Measurements from ENCODE around the gene ATP4B. TPM values are rescaled to one million over a fixed set of nuclear protein-coding genes. Genes with fewer than 3 reads are reported as not detected.
"Not testable (repeated sequence)": the region's sequence is repeated elsewhere in the genome, so short reads cannot be mapped to it uniquely, and the experiment has no call there.

ATP4B gene
- polyA plus RNA-seq, 4 donors = 0.54 TPM; not detected in 3

GRCh38 chr13:113621986-113622550, 35.9 kb downstream of the ATP4B start:
- 94 to 96% (median 96%) methylated on average over 19 to 20 of the region's 20 CpGs for WGBS, 3 donors
- not testable (repeated sequence) for FAIRE-seq; H3K27ac ChIP-seq (ENCODE audit: low read depth in 1 of 3, low read length in 2 of 3); H3K9me3 ChIP-seq (ENCODE audit: control insufficient read depth in 2 of 2, insufficient read depth in 1 of 2, low read depth in 1 of 2, low read length in 1 of 2); H3K4me1 ChIP-seq (ENCODE audit: control insufficient read depth in 3 of 3, insufficient read depth in 2 of 3, low read depth in 1 of 3, low read length in 2 of 3); DNase-seq; H3K27me3 ChIP-seq (ENCODE audit: control insufficient read depth in 3 of 3, insufficient read depth in 3 of 3, low read length in 3 of 3); H3K4me3 ChIP-seq (ENCODE audit: low read depth in 1 of 3, low read length in 3 of 3)
- peaks cover 0 to 58% (median 3%) of the 10 kb centered on the region in 3 donors for H3K36me3 ChIP-seq (ENCODE audit: control insufficient read depth in 3 of 3, insufficient read depth in 2 of 3, low read depth in 1 of 3, low read length in 3 of 3)

GRCh38 chr13:113621498-113621897, 36.5 kb downstream of the ATP4B start:
- DNase-seq; H3K4me3 ChIP-seq (ENCODE audit: low read depth in 1 of 3, low read length in 3 of 3); H3K27ac ChIP-seq (ENCODE audit: low read depth in 1 of 3, low read length in 2 of 3); H3K27me3 ChIP-seq (ENCODE audit: control insufficient read depth in 3 of 3, insufficient read depth in 3 of 3, low read length in 3 of 3); H3K9me3 ChIP-seq (ENCODE audit: control insufficient read depth in 2 of 2, insufficient read depth in 1 of 2, low read depth in 1 of 2, low read length in 1 of 2); H3K4me1 ChIP-seq (ENCODE audit: control insufficient read depth in 3 of 3, insufficient read depth in 2 of 3, low read depth in 1 of 3, low read length in 2 of 3); FAIRE-seq: not testable (repeated sequence)
- peaks cover 0 to 59% (median 3%) of the 10 kb centered on the region in 3 donors for H3K36me3 ChIP-seq (ENCODE audit: control insufficient read depth in 3 of 3, insufficient read depth in 2 of 3, low read depth in 1 of 3, low read length in 3 of 3)
- WGBS, 3 donors = 90 to 91% (median 91%) methylated on average over 13 of the region's 13 CpGs

- Histone ChIP-seq H3K36me3 (ENCODE audit: control insufficient read depth in 3 of 3, insufficient read depth in 2 of 3, low read depth in 1 of 3, low read length in 3 of 3) (peaks cover 0 to 56% (median 3%) of the 10 kb centered on the region in 3 donors), H3K4me1 (ENCODE audit: control insufficient read depth in 3 of 3, insufficient read depth in 2 of 3, low read depth in 1 of 3, low read length in 2 of 3) (no peaks in the 10 kb centered on the region), H3K9me3 (ENCODE audit: control insufficient read depth in 2 of 2, insufficient read depth in 1 of 2, low read depth in 1 of 2, low read length in 1 of 2) (no peaks in the 10 kb centered on the region), H3K27me3 (ENCODE audit: control insufficient read depth in 3 of 3, insufficient read depth in 3 of 3, low read length in 3 of 3) (no peaks in the 10 kb centered on the region), H3K27ac (ENCODE audit: low read depth in 1 of 3, low read length in 2 of 3) (no peak overlapping the region), H3K4me3 (ENCODE audit: low read depth in 1 of 3, low read length in 3 of 3) (no peak overlapping the region)
- DNase-seq (no peak), FAIRE-seq (no peak)
- 97 to 99% (median 97%) methylated on average over 15 of the region's 15 CpGs for WGBS, 3 donors
Measured at GRCh38 chr13:113621046-113621445, 37.0 kb downstream of the ATP4B start.

- no peak for FAIRE-seq
- 79 to 88% (median 83%) methylated on average over 14 to 15 of the region's 15 CpGs for WGBS, 3 donors
- no peak for DNase-seq
- Histone ChIP-seq H3K4me3 (ENCODE audit: low read depth in 1 of 3, low read length in 3 of 3) (no peak overlapping the region), H3K36me3 (ENCODE audit: control insufficient read depth in 3 of 3, insufficient read depth in 2 of 3, low read depth in 1 of 3, low read length in 3 of 3) (peaks cover 0 to 58% (median 3%) of the 10 kb centered on the region in 3 donors), H3K4me1 (ENCODE audit: control insufficient read depth in 3 of 3, insufficient read depth in 2 of 3, low read depth in 1 of 3, low read length in 2 of 3) (no peaks in the 10 kb centered on the region), H3K9me3 (ENCODE audit: control insufficient read depth in 2 of 2, insufficient read depth in 1 of 2, low read depth in 1 of 2, low read length in 1 of 2) (no peaks in the 10 kb centered on the region), H3K27ac (ENCODE audit: low read depth in 1 of 3, low read length in 2 of 3) (no peak overlapping the region), H3K27me3 (ENCODE audit: control insufficient read depth in 3 of 3, insufficient read depth in 3 of 3, low read length in 3 of 3) (no peaks in the 10 kb centered on the region)
Measured at GRCh38 chr13:113620036-113620796, 37.8 kb downstream of the ATP4B start.

- no peaks in the 10 kb centered on the region for H3K9me3 ChIP-seq (ENCODE audit: control insufficient read depth in 2 of 2, insufficient read depth in 1 of 2, low read depth in 1 of 2, low read length in 1 of 2)
- 91 to 94% (median 92%) methylated on average over 7 of the region's 7 CpGs for WGBS, 3 donors
- H3K27ac ChIP-seq (ENCODE audit: low read depth in 1 of 3, low read length in 2 of 3) = no peak overlapping the region
- DNase-seq (no peak), FAIRE-seq (no peak)
- no peaks in the 10 kb centered on the region for H3K27me3 ChIP-seq (ENCODE audit: control insufficient read depth in 3 of 3, insufficient read depth in 3 of 3, low read length in 3 of 3)
- peaks cover 0 to 61% (median 2%) of the 10 kb centered on the region in 3 donors for H3K36me3 ChIP-seq (ENCODE audit: control insufficient read depth in 3 of 3, insufficient read depth in 2 of 3, low read depth in 1 of 3, low read length in 3 of 3)
- H3K4me3 ChIP-seq (ENCODE audit: low read depth in 1 of 3, low read length in 3 of 3) = no peak overlapping the region
- H3K4me1 ChIP-seq (ENCODE audit: control insufficient read depth in 3 of 3, insufficient read depth in 2 of 3, low read depth in 1 of 3, low read length in 2 of 3) = no peaks in the 10 kb centered on the region
Measured at GRCh38 chr13:113618455-113618854, 39.5 kb downstream of the ATP4B start.

- WGBS, 3 donors = 84 to 89% (median 85%) methylated on average over 5 of the region's 5 CpGs
- Histone ChIP-seq H3K27me3 (ENCODE audit: control insufficient read depth in 3 of 3, insufficient read depth in 3 of 3, low read length in 3 of 3) (no peaks in the 10 kb centered on the region), H3K4me1 (ENCODE audit: control insufficient read depth in 3 of 3, insufficient read depth in 2 of 3, low read depth in 1 of 3, low read length in 2 of 3) (no peaks in the 10 kb centered on the region), H3K27ac (ENCODE audit: low read depth in 1 of 3, low read length in 2 of 3) (no peak overlapping the region), H3K4me3 (ENCODE audit: low read depth in 1 of 3, low read length in 3 of 3) (no peak overlapping the region), H3K9me3 (ENCODE audit: control insufficient read depth in 2 of 2, insufficient read depth in 1 of 2, low read depth in 1 of 2, low read length in 1 of 2) (no peaks in the 10 kb centered on the region), H3K36me3 (ENCODE audit: control insufficient read depth in 3 of 3, insufficient read depth in 2 of 3, low read depth in 1 of 3, low read length in 3 of 3) (peaks cover 0 to 59% (median 0%) of the 10 kb centered on the region in 3 donors)
- DNase-seq (peak in 1 of 2 donors; percentile 36), FAIRE-seq (no peak)
Measured at GRCh38 chr13:113617961-113618360, 40.0 kb downstream of the ATP4B start.

- peak in 1 of 2 donors; percentile 22 for DNase-seq
- 84 to 86% (median 85%) methylated on average over 18 of the region's 18 CpGs for WGBS, 3 donors
- no peak for FAIRE-seq
Measured at GRCh38 chr13:113616991-113617749, 40.8 kb downstream of the ATP4B start.

GRCh38 chr13:113616281-113616906, 41.6 kb downstream of the ATP4B start:
- FAIRE-seq = no peak

More at GRCh38 chr13:113616991-113617749, 40.8 kb downstream of the ATP4B start:
- Histone ChIP-seq H3K9me3 (ENCODE audit: control insufficient read depth in 2 of 2, insufficient read depth in 1 of 2, low read depth in 1 of 2, low read length in 1 of 2) (no peaks in the 10 kb centered on the region), H3K4me1 (ENCODE audit: control insufficient read depth in 3 of 3, insufficient read depth in 2 of 3, low read depth in 1 of 3, low read length in 2 of 3) (no peaks in the 10 kb centered on the region), H3K4me3 (ENCODE audit: low read depth in 1 of 3, low read length in 3 of 3) (no peak overlapping the region), H3K36me3 (ENCODE audit: control insufficient read depth in 3 of 3, insufficient read depth in 2 of 3, low read depth in 1 of 3, low read length in 3 of 3) (peaks cover 0 to 57% (median 0%) of the 10 kb centered on the region in 3 donors), H3K27ac (ENCODE audit: low read depth in 1 of 3, low read length in 2 of 3) (no peak overlapping the region), H3K27me3 (ENCODE audit: control insufficient read depth in 3 of 3, insufficient read depth in 3 of 3, low read length in 3 of 3) (no peaks in the 10 kb centered on the region)

More at GRCh38 chr13:113616281-113616906, 41.6 kb downstream of the ATP4B start:
- Histone ChIP-seq H3K4me3 (ENCODE audit: low read depth in 1 of 3, low read length in 3 of 3) (no peak overlapping the region), H3K36me3 (ENCODE audit: control insufficient read depth in 3 of 3, insufficient read depth in 2 of 3, low read depth in 1 of 3, low read length in 3 of 3) (peaks cover 0 to 58% (median 0%) of the 10 kb centered on the region in 3 donors), H3K27ac (ENCODE audit: low read depth in 1 of 3, low read length in 2 of 3) (no peak overlapping the region), H3K27me3 (ENCODE audit: control insufficient read depth in 3 of 3, insufficient read depth in 3 of 3, low read length in 3 of 3) (no peaks in the 10 kb centered on the region), H3K4me1 (ENCODE audit: control insufficient read depth in 3 of 3, insufficient read depth in 2 of 3, low read depth in 1 of 3, low read length in 2 of 3) (no peaks in the 10 kb centered on the region), H3K9me3 (ENCODE audit: control insufficient read depth in 2 of 2, insufficient read depth in 1 of 2, low read depth in 1 of 2, low read length in 1 of 2) (no peaks in the 10 kb centered on the region)
- WGBS, 3 donors = 88 to 95% (median 92%) methylated on average over 20 of the region's 20 CpGs
- DNase-seq = peak in 1 of 2 donors; percentile 51
